Measurements from ENCODE around the gene PIBF1. TPM values are rescaled to one million over a fixed set of nuclear protein-coding genes. Genes with fewer than 3 reads are reported as not detected.
A peak's percentile ranks its signal among the peaks of the same experiment; 100 is the strongest.

Gene PIBF1
- total RNA-seq, 2 donors from 2014 or later, result 19.9 to 24.9 TPM

- WGBS, result 36% methylated on average over 3 of the region's 3 CpGs
- no peak overlapping the region for H3K4me3 ChIP-seq
- no peaks in the 10 kb centered on the region for H3K27me3 ChIP-seq (replicated peaks; ENCODE audit: insufficient read depth)
- TF ChIP-seq POLR2A (IDR thresholded peaks at IDR 0.05) (no peak), CTCF (IDR thresholded peaks at IDR 0.05) (no peak), POLR2AphosphoS5 (IDR thresholded peaks at IDR 0.05) (no peak)
- H3K36me3 ChIP-seq, result no peaks in the 10 kb centered on the region
- no peaks in the 10 kb centered on the region for H3K9me3 ChIP-seq
- intact Hi-C loops (cut with DNase I), result no loop called here
- H3K4me1 ChIP-seq (replicated peaks), result peaks cover 5% of the 10 kb centered on the region
- H3K27ac ChIP-seq, result peak overlapping the region in 1 of 2 donors; percentile 28
- DNase-seq (ENCODE audit: low spot score), result no peak
Measured at GRCh38 chr13:73063166-73063565, 281.2 kb downstream of the PIBF1 start.

GRCh38 chr13:73065036-73065435, 283.1 kb downstream of the PIBF1 start:
- 40% methylated on average over 2 of the region's 2 CpGs for WGBS
- Histone ChIP-seq H3K36me3 (no peaks in the 10 kb centered on the region), H3K27ac (peak overlapping the region in 1 of 2 donors; percentile 12), H3K4me3 (no peak overlapping the region), H3K9me3 (no peaks in the 10 kb centered on the region), H3K4me1 (replicated peaks) (peaks cover 5% of the 10 kb centered on the region), H3K27me3 (replicated peaks; ENCODE audit: insufficient read depth) (no peaks in the 10 kb centered on the region)
- no peak for DNase-seq (ENCODE audit: low spot score)
- intact Hi-C loops (cut with DNase I), result no loop called here
- TF ChIP-seq CTCF (IDR thresholded peaks at IDR 0.05) (no peak), POLR2AphosphoS5 (IDR thresholded peaks at IDR 0.05) (no peak), POLR2A (IDR thresholded peaks at IDR 0.05) (no peak)

GRCh38 chr13:73065665-73066340, 283.9 kb downstream of the PIBF1 start:
- DNase-seq (ENCODE audit: low spot score), result peak; percentile 44

More at GRCh38 chr13:73065665-73066340, 283.9 kb downstream of the PIBF1 start:
- no peak for TF ChIP-seq CTCF (IDR thresholded peaks at IDR 0.05)
- no peak for TF ChIP-seq POLR2A (IDR thresholded peaks at IDR 0.05)
- peak; percentile 65 for TF ChIP-seq POLR2AphosphoS5 (IDR thresholded peaks at IDR 0.05)
- no peaks in the 10 kb centered on the region for H3K27me3 ChIP-seq (replicated peaks; ENCODE audit: insufficient read depth)
- 51% methylated on average over 7 of the region's 7 CpGs for WGBS
- peak overlapping the region in 1 of 2 donors; percentile 11 for H3K27ac ChIP-seq
- H3K4me3 ChIP-seq, result no peak overlapping the region
- H3K4me1 ChIP-seq (replicated peaks), result peaks cover 5% of the 10 kb centered on the region
- H3K36me3 ChIP-seq, result no peaks in the 10 kb centered on the region
- intact Hi-C loops (cut with DNase I), result no loop called here
- H3K9me3 ChIP-seq, result no peaks in the 10 kb centered on the region

Small RNA genes lying within 50 kb of the gene (small RNA-seq; reads per million reads assigned to genes)
- 0 reads per million in 2 donors for gene RNU6-79P

Other genes starting within 250 kb of the PIBF1 start
- 1 to 10 TPM; 2.8 to 5.4 TPM for gene MZT1, start 54.5 kb upstream of the PIBF1 start, total RNA-seq
- gene BORA, start 54.2 kb upstream of the PIBF1 start, total RNA-seq, result 1 to 10 TPM; 3.7 to 6.5 TPM
- 10 to 100 TPM; 21.1 to 29.5 TPM for gene DIS3, start 233 bp upstream of the PIBF1 start, total RNA-seq